HepG2 (cell line): ENCODE measurements around the gene CTNND1.

Experiments
- DDIT3 ChIP-seq: sonication (generic); formaldehyde crosslinking; IDR thresholded peaks from 2 replicates; pipeline ENCODE4 v1.4.0; 2020; ENCODE audit warnings: mild to moderate bottlenecking, missing genetic modification reagents
- DPF2 ChIP-seq: sonication (generic); formaldehyde crosslinking; IDR thresholded peaks from 2 replicates; pipeline ENCODE4 v1.4.0; 2020; ENCODE audit warnings: mild to moderate bottlenecking, low read depth, missing genetic modification reagents, borderline replicate concordance
- IKZF1 ChIP-seq: fragments of 450-650 bp; IDR thresholded peaks from 2 replicates; pipeline ENCODE4 v1.7.1; 2016
- NFYB ChIP-seq: sonication (generic); formaldehyde crosslinking; IDR thresholded peaks from 2 replicates; pipeline ENCODE4 v1.4.0; 2020; ENCODE audit warnings: missing genetic modification reagents
- POLR2A ChIP-seq, 2 experiments: IDR thresholded peaks; 2 replicates each; pipeline ENCODE4 v1.6.1; 2011; ENCODE audit warnings: low read depth in 2 of 2, low read length in 2 of 2, mild to moderate bottlenecking in 1 of 2, moderate library complexity in 1 of 2; ENCODE audit not compliant: insufficient read depth in 1 of 2
- TRIM24 ChIP-seq: sonication (generic); formaldehyde crosslinking; IDR thresholded peaks from 2 replicates; pipeline ENCODE4 v1.8.0; 2022; ENCODE audit warnings: mild to moderate bottlenecking, missing genetic modification reagents
- ZNF121 ChIP-seq: sonication (generic); formaldehyde crosslinking; IDR thresholded peaks from 2 replicates; pipeline ENCODE4 v1.5.0; 2020; ENCODE audit warnings: mild to moderate bottlenecking, missing genetic modification reagents
- ZNF777 ChIP-seq: sonication (generic); formaldehyde crosslinking; IDR thresholded peaks from 2 replicates; pipeline ENCODE4 v1.4.0; 2020; ENCODE audit warnings: missing genetic modification reagents
- TF ChIP-seq, protein P1 (sequence below): sonication (generic); formaldehyde crosslinking; IDR thresholded peaks from 2 replicates; pipeline ENCODE4 v1.5.0; 2020; ENCODE audit warnings: mild to moderate bottlenecking, missing genetic modification reagents, moderate library complexity
- TF ChIP-seq, protein P2 (sequence below): sonication (generic); formaldehyde crosslinking; IDR thresholded peaks from 2 replicates; pipeline ENCODE4 v1.8.1; 2023; ENCODE audit warnings: missing genetic modification reagents, inconsistent platforms, borderline replicate concordance

DNA sequence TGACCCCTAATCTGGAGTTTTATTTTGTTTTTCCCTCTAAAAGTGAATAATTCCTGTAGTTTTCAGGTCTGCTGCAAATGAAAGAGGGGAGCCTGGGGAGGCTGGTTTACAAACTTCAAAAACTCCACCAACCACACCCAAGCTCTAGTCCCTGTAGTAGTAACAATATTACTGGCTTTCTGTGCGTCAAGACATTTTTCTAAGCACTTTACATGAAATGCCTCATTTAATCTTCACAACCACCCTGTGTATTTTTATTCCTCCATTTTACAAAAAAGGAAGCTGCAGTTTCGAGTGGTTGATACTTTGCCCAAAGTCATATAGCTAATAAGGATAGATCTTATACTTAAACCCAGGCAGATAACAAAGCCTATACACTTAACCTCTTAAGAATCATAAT lies 23.5 kb downstream of the CTNND1 start:
- no peak for TF ChIP-seq TRIM24 (CRISPR knock-in tag)
- TF ChIP-seq DDIT3 = no peak
- no peak for TF ChIP-seq POLR2A (IDR thresholded peaks at IDR 0.05; ENCODE audit: insufficient read depth in 1 of 2, low read depth in 2 of 2, low read length in 2 of 2)
- no peak for TF ChIP-seq IKZF1
- TF ChIP-seq, protein P1, sequence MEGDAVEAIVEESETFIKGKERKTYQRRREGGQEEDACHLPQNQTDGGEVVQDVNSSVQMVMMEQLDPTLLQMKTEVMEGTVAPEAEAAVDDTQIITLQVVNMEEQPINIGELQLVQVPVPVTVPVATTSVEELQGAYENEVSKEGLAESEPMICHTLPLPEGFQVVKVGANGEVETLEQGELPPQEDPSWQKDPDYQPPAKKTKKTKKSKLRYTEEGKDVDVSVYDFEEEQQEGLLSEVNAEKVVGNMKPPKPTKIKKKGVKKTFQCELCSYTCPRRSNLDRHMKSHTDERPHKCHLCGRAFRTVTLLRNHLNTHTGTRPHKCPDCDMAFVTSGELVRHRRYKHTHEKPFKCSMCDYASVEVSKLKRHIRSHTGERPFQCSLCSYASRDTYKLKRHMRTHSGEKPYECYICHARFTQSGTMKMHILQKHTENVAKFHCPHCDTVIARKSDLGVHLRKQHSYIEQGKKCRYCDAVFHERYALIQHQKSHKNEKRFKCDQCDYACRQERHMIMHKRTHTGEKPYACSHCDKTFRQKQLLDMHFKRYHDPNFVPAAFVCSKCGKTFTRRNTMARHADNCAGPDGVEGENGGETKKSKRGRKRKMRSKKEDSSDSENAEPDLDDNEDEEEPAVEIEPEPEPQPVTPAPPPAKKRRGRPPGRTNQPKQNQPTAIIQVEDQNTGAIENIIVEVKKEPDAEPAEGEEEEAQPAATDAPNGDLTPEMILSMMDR (CRISPR knock-in tag) = no peak
- no peak for TF ChIP-seq DPF2 (CRISPR knock-in tag)
- TF ChIP-seq, protein P2, sequence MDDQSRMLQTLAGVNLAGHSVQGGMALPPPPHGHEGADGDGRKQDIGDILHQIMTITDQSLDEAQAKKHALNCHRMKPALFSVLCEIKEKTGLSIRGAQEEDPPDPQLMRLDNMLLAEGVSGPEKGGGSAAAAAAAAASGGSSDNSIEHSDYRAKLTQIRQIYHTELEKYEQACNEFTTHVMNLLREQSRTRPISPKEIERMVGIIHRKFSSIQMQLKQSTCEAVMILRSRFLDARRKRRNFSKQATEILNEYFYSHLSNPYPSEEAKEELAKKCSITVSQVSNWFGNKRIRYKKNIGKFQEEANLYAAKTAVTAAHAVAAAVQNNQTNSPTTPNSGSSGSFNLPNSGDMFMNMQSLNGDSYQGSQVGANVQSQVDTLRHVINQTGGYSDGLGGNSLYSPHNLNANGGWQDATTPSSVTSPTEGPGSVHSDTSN (CRISPR knock-in tag) = no peak
- TF ChIP-seq ZNF777 (CRISPR knock-in tag) = no peak
- TF ChIP-seq NFYB (CRISPR knock-in tag) = no peak
- TF ChIP-seq ZNF121 = no peak
